Fibroblast of lung (primary cell): ENCODE data around the gene NMNAT3. TPM values are rescaled to one million over a fixed set of nuclear protein-coding genes. Genes with fewer than 3 reads are reported as not detected.

Experiments
- DNase-seq, 2 donors: peaks; one replicate each; pipeline versions ENCODE4 v3.0.0 to v3.0.0-alpha.2; 2010; ENCODE audit warnings: low read depth in 2 of 2
- H2AFZ ChIP-seq: 2 replicates; pipeline ENCODE4 v1.5.1; 2012; ENCODE audit warnings: low read length, control low read depth, inconsistent platforms
- H3K27ac ChIP-seq: 2 replicates; pipeline ENCODE4 v1.5.1; 2011; ENCODE audit warnings: low read length, control low read depth; ENCODE audit not compliant: insufficient read depth
- H3K27me3 ChIP-seq: 2 replicates; pipeline ENCODE4 v1.5.1; 2011; ENCODE audit warnings: mild to moderate bottlenecking, low read length; ENCODE audit not compliant: control insufficient read depth, insufficient read depth
- H3K36me3 ChIP-seq: 2 replicates; pipeline ENCODE4 v1.5.1; 2011; ENCODE audit warnings: low read length; ENCODE audit not compliant: control insufficient read depth, insufficient read depth
- H3K4me1 ChIP-seq: 2 replicates; pipeline ENCODE4 v1.5.1; 2011; ENCODE audit warnings: low read length; ENCODE audit not compliant: control insufficient read depth, insufficient read depth; ENCODE audit errors: extremely low read depth
- H3K4me2 ChIP-seq: 2 replicates; pipeline ENCODE4 v1.5.1; 2011; ENCODE audit warnings: low read length, control low read depth; ENCODE audit not compliant: insufficient read depth; ENCODE audit errors: extremely low read depth
- H3K4me3 ChIP-seq, 4 experiments: fragments of 200-600 bp in 1 of 4; sonication (generic) in 1 of 4; replicated peaks in 1 of 4; 2 replicates each; pipeline ENCODE4 v1.5.1; 2011 to 2016; ENCODE audit warnings: low read length in 4 of 4, low read depth in 3 of 4, mild to moderate bottlenecking in 3 of 4, control low read depth in 2 of 4, inconsistent platforms in 1 of 4, mixed read lengths in 1 of 4; ENCODE audit not compliant: insufficient read depth in 1 of 4; ENCODE audit errors: control extremely low read depth in 1 of 4
- H3K79me2 ChIP-seq: 2 replicates; pipeline ENCODE4 v1.5.1; 2012; ENCODE audit warnings: mild to moderate bottlenecking, low read length, inconsistent platforms; ENCODE audit not compliant: control insufficient read depth, insufficient read depth
- H3K9ac ChIP-seq: 2 replicates; pipeline ENCODE4 v1.5.1; 2011; ENCODE audit warnings: mild to moderate bottlenecking, low read length, control low read depth; ENCODE audit not compliant: insufficient read depth
- H3K9me3 ChIP-seq: 2 replicates; pipeline ENCODE4 v1.5.1; 2012; ENCODE audit warnings: low read depth, low read length; ENCODE audit not compliant: control insufficient read depth, insufficient read depth
- H4K20me1 ChIP-seq: 2 replicates; pipeline ENCODE4 v1.5.1; 2011; ENCODE audit warnings: low read length; ENCODE audit not compliant: control insufficient read depth, insufficient read depth; ENCODE audit errors: extremely low read depth
- CTCF ChIP-seq, 2 donors: IDR thresholded peaks in 1 of 2; conservative IDR thresholded peaks in 1 of 2; 1 replicate in 1 of 2; 2 replicates in 1 of 2; pipeline ENCODE4 v1.5.1; 2011 to 2012; ENCODE audit warnings: low read length in 2 of 2, control low read depth in 1 of 2, inconsistent platforms in 1 of 2, low read depth in 1 of 2, mild to moderate bottlenecking in 1 of 2
- EZH2 ChIP-seq: IDR thresholded peaks from 2 replicates; pipeline ENCODE4 v1.5.1; 2012; ENCODE audit warnings: low read length, control low read depth, mild to moderate bottlenecking; ENCODE audit errors: missing control alignments
- polyA plus RNA-seq, 2 donors: library from polyadenylated mRNA; depleted of rRNA in 1 of 2; stranded (reverse) in 1 of 2; unstranded in 1 of 2; fragments of >200 nt; gene quantifications; 2 replicates each; pipeline ENCODE4 v1.2.1, GENCODE V29; 2011 to 2012; ENCODE audit warnings: missing spikeins in 1 of 2
- total RNA-seq: library from RNA; depleted of rRNA; stranded (reverse); fragments of >200 nt; gene quantifications from 2 replicates; pipeline ENCODE4 v1.2.1, GENCODE V29; 2014

Gene NMNAT3
- total and polyA plus RNA-seq, 2 donors (not counting 1 experiment from before 2014, with no cell fraction given) = 0.68 to 2.5 TPM

- Histone ChIP-seq H4K20me1 (no peaks in the 10 kb centered on the region), H3K36me3 (no peaks in the 10 kb centered on the region), H3K4me2 (no peak overlapping the region), H3K27ac (no peak overlapping the region), H2AFZ (no peak overlapping the region), H3K79me2 (no peaks in the 10 kb centered on the region), H3K4me1 (no peaks in the 10 kb centered on the region), H3K4me3 (no peak overlapping the region), H3K9me3 (no peaks in the 10 kb centered on the region), H3K9ac (no peak overlapping the region), H3K27me3 (no peaks in the 10 kb centered on the region)
- DNase-seq = no peak
- TF ChIP-seq EZH2 (no peak), CTCF (conservative IDR thresholded peaks at IDR 0.05 in 1 of 2, IDR thresholded peaks at IDR 0.05 in 1 of 2; ENCODE audit: low read depth in 1 of 2, low read length in 2 of 2) (no peak)
Observed at GRCh38 chr3:139633511-139633910, 44.3 kb downstream of the NMNAT3 start.

GRCh38 chr3:139630542-139630941, 47.2 kb downstream of the NMNAT3 start:
- H3K36me3 ChIP-seq = no peaks in the 10 kb centered on the region
- H3K79me2 ChIP-seq = no peaks in the 10 kb centered on the region
- peak in 1 of 2 donors; percentile 6 for DNase-seq
- no peaks in the 10 kb centered on the region for H4K20me1 ChIP-seq
- no peak overlapping the region for H2AFZ ChIP-seq
- no peak for TF ChIP-seq CTCF (conservative IDR thresholded peaks at IDR 0.05 in 1 of 2, IDR thresholded peaks at IDR 0.05 in 1 of 2; ENCODE audit: low read depth in 1 of 2, low read length in 2 of 2)
- TF ChIP-seq EZH2 = no peak
- no peaks in the 10 kb centered on the region for H3K27me3 ChIP-seq
- no peak overlapping the region for H3K9ac ChIP-seq
- H3K9me3 ChIP-seq = no peaks in the 10 kb centered on the region
- no peak overlapping the region for H3K4me3 ChIP-seq
- no peaks in the 10 kb centered on the region for H3K4me1 ChIP-seq
- H3K27ac ChIP-seq = no peak overlapping the region
- H3K4me2 ChIP-seq = no peak overlapping the region

DNA sequence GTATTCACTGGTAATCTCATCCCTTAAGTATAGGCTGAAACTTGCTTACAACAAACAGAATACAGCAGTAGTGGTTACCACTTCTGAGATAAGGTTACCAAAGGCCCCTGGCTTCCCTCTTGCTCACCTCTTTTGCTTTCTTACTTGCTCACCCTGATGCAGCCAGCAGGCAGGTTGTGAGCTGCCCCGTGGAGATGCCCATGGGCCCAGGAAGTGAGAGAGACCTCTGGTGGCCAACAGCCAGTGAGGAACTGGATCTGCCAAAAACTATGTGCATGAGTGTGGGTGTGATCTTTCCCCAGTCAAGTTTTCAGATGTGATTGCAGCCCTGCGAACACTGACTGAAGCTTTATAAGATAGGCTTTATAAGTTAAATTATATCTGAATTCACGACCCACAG, 48.7 kb downstream of the NMNAT3 start:
- Histone ChIP-seq H4K20me1 (no peaks in the 10 kb centered on the region), H3K9ac (no peak overlapping the region), H3K27me3 (no peaks in the 10 kb centered on the region), H3K36me3 (no peaks in the 10 kb centered on the region), H2AFZ (no peak overlapping the region), H3K4me1 (no peaks in the 10 kb centered on the region), H3K9me3 (no peaks in the 10 kb centered on the region), H3K79me2 (no peaks in the 10 kb centered on the region), H3K27ac (no peak overlapping the region), H3K4me3 (no peak overlapping the region), H3K4me2 (no peak overlapping the region)
- DNase-seq = peak in 1 of 2 donors; percentile 3
- TF ChIP-seq EZH2 = no peak
- peak in 1 of 2 donors; percentile 33 for TF ChIP-seq CTCF (conservative IDR thresholded peaks at IDR 0.05 in 1 of 2, IDR thresholded peaks at IDR 0.05 in 1 of 2; ENCODE audit: low read depth in 1 of 2, low read length in 2 of 2)
